SU-DHL-6 (cell line): Measurements from ENCODE around the gene ZNF483.

Experiments
- EZH2phosphoT487 ChIP-seq: fragments of 200-600 bp; sonication (generic), shearing (Covaris generic); conservative IDR thresholded peaks from 2 replicates; pipeline ENCODE4 v1.6.1; 2018; ENCODE audit warnings: mild to moderate bottlenecking, antibody characterized with exemption, low read length, moderate library complexity, mixed read lengths
- TF ChIP-seq, protein P1 (sequence below): fragments of 200-600 bp; sonication (generic); IDR thresholded peaks from one replicate; pipeline ENCODE4 v1.5.1; 2017; ENCODE audit warnings: antibody characterized with exemption, mild to moderate bottlenecking, low read length, moderate library complexity; ENCODE audit not compliant: insufficient read depth, poor library complexity, severe bottlenecking

DNA sequence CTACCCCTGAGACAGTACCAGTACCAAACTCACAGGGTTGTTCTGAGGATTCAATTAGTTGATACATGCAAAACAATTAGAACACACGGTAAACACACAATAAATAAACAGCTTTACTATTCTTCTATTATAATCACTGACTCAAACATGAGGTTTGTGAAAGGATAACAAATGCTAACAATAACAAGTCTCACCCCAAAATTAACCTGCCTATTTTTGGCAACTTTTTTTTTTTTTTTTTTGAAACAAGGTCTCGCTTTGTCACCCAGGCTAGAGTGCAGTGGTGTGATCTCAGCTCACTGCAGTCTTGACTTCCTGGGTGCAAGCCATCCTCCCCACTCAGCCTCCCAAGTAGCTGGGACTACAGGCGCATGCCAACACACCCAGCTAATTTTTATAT lies 47.3 kb upstream of the ZNF483 start:
- TF ChIP-seq, protein P1, sequence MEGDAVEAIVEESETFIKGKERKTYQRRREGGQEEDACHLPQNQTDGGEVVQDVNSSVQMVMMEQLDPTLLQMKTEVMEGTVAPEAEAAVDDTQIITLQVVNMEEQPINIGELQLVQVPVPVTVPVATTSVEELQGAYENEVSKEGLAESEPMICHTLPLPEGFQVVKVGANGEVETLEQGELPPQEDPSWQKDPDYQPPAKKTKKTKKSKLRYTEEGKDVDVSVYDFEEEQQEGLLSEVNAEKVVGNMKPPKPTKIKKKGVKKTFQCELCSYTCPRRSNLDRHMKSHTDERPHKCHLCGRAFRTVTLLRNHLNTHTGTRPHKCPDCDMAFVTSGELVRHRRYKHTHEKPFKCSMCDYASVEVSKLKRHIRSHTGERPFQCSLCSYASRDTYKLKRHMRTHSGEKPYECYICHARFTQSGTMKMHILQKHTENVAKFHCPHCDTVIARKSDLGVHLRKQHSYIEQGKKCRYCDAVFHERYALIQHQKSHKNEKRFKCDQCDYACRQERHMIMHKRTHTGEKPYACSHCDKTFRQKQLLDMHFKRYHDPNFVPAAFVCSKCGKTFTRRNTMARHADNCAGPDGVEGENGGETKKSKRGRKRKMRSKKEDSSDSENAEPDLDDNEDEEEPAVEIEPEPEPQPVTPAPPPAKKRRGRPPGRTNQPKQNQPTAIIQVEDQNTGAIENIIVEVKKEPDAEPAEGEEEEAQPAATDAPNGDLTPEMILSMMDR, result no peak
- TF ChIP-seq EZH2phosphoT487, result no peak
